Frontal cortex (tissue), 4 donors: ENCODE measurements around the gene FOXO3B. TPM values are rescaled to one million over a fixed set of nuclear protein-coding genes. Genes with fewer than 3 reads are reported as not detected.
"Not testable (repeated sequence)": the region's sequence is repeated elsewhere in the genome, so short reads cannot be mapped to it uniquely, and the experiment has no call there.

Source experiments
- DNase-seq, 2 donors: peaks; one replicate each; pipeline ENCODE4 v3.0.0; 2012; ENCODE audit warnings: low spot score in 2 of 2
- FAIRE-seq: peaks from 2 replicates; lab custom pipeline; 2012; peaks lifted over from hg19 to GRCh38; lab: Jason Lieb, UNC
- small RNA-seq: library from RNA; depleted of rRNA; stranded (forward); fragments of <200 nt; gene quantifications from one replicate; pipeline ENCODE3, GENCODE V24; 2014
- total RNA-seq: library from RNA; depleted of rRNA; stranded (reverse); fragments of >200 nt; gene quantifications from one replicate; pipeline ENCODE4 v1.2.3, GENCODE V29; 2014
- donor health status: control.
- donor health status: control.
- donor health status: control.

Gene FOXO3B
- total RNA-seq, 1 donor from 2014 or later: 9.4 TPM

DNA sequence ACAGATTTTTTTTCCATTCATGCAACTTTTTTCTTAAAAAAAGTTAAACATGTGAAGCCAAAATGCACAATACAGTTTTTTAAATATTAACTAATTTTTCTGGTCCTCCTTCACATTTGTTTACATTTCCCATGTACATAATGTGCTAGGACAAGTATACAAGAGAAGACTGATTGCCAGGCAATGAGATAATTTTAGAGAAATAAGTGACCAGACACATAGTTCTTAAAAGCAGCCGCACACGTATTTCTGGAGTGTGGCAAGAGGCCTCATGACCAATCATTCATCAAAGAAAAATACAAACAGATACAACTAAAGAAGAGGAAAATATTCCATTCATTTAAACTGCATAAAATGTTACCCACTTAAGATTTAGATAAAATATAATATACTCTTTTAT is 15.8 kb downstream of the FOXO3B start:
- FAIRE-seq, DNase-seq: not testable (repeated sequence)

DNA sequence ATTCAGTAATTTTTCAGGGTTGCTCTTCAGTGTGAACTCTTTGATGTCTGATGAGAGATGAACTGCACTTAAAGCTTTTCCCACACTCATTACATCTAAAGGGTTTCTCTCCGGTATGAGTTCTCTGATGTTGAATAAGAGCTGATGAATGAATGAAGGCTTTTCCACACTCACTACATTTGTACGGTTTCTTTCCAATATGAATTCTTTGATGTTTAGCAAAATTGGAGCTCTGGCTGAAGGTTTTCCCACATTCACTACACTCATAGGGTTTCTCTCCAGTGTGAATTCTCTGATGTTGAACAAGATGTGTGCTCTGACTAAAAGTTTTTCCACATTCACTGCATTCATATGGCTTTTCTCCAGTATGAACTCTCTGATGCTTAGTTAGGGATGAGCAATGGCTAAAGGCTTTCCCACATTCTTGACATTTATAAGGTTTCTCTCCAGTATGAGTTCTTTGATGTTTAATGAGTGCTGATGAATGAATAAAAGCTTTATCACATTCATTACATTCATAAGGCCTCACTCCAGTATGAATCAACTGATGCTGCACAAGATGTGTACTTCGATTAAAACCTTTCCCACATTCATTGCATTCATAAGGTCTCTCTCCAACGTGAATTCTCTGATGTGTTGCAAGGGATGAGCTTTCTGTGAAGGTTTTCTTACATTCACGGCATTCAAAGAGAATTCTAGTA is 20.0 kb downstream of the FOXO3B start:
- not testable (repeated sequence) for FAIRE-seq, DNase-seq

DNA sequence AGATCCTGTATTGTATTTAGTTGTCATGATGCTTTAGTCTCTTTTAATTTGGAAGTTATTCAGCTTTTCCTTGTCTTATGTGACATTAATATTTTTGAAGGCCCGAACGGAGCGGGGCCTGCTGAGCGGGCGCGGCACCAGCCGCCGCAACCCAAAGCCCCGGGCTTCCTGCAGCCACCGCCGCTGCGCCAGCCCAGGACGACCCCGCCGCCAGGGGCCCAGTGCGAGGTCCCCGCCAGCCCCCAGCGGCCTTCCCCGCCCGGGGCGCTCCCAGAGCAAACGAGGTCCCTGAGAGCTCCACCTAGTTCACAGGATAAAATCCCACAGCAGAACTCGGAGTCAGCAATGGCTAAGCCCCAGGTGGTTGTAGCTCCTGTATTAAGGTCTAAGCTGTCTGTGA is 32.0 kb downstream of the FOXO3B start:
- not testable (repeated sequence) for FAIRE-seq, DNase-seq

DNA sequence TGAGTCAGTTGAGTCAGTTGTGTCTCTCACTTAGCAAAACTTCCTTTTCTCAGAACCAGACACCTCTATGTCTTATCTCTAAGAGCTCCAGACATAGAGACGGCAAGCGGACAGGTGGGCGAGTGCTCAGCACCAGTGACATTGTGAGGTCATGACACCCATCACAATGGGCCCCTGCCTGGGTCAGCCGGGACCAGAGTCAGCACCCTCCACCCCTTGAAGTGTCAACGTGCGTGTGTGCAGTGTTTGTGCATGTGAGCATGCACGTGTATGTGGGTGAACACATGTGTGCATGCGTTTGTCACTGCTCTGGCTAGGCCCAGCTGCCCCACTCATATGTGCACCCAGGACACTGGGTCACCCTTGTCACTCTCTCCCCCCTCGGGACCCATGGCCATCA is 37.8 kb downstream of the FOXO3B start, which contains the start of gene TBC1D28:
TSS of gene TBC1D28 (minus strand) at position 101 of the 400 bp plus-strand sequence. CDS start 3,039 bp downstream, outside the sequence.
- DNase-seq, FAIRE-seq: not testable (repeated sequence)

DNA sequence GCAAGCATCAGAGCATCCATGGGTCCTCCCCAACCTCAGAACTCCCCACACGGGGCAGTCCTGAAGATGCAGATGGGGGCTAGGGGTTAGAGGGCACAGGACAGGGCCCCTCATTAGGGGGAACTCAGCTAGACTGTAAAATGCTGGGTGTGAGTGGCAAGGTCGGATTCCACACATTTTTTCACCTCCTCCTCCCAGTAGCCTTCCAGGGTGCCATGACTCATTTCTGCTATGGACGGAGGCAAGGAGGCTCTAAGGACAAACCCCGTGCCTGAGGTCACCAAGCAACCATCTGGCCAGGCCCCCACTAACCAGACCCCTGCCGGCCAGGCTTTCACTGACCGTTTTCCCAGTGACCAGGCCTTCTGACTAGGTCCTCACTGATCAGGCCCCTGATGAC is 39.0 kb downstream of the FOXO3B start:
- FAIRE-seq, DNase-seq: not testable (repeated sequence)

DNA sequence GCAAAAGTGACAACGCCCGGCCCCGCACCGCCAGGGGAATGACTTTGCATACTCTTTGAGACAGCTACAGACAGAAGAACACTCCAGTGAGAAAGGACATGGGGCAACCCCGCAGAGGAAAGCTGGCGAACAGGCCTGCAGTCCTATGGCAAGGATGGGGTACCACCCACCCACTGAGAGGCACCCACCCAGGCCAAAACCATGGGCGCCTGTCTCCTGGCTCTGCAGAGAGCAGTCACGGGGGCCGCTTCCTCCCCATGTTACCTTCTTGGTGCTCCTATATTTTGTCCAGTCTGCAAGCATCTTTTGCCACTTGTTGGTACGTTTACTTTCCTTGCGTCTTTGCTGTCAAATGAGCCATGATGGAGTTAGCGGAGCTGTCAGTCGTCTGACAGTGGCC is 43.8 kb downstream of the FOXO3B start:
- FAIRE-seq, DNase-seq: not testable (repeated sequence)

DNA sequence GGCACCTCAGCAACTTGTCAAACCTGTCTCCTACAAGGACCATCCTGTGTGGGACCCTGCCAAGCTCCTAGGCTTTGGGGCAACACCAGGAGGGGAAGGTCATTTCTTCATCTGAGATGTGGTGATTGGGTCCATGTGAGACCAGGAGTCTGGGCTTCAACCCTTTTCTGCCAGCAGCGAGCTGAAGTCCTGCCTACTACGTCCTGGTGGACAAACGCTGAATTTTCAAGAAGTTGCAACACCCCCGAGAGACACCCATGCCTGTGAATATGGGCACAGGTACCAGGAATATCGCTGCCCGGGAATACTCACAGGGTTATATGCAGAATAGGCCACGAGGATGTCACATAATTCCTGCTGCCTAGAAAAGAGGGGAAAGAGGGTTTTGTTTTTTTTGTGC is 45.9 kb downstream of the FOXO3B start:
- FAIRE-seq, DNase-seq: not testable (repeated sequence)

DNA sequence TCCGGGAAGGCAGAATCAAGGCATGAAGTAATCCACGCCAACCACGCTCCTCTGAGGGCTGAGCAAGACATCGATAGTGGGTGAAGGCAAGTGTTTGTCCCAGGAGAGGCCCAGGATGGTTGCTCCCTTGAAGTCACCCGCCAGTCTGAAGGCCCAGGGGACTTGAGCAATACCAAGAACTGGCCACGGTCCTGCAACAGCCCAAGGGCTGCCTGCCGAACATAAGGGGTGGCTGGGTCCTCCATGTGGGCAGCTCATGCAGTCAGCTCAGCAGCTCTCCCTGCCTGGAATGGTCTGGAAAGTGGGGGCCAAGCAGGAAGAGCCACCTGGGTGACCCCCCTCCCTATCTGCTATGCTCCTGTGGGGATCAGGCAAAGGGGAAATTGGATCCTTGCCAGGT is 46.3 kb downstream of the FOXO3B start:
- not testable (repeated sequence) for DNase-seq, FAIRE-seq

DNA sequence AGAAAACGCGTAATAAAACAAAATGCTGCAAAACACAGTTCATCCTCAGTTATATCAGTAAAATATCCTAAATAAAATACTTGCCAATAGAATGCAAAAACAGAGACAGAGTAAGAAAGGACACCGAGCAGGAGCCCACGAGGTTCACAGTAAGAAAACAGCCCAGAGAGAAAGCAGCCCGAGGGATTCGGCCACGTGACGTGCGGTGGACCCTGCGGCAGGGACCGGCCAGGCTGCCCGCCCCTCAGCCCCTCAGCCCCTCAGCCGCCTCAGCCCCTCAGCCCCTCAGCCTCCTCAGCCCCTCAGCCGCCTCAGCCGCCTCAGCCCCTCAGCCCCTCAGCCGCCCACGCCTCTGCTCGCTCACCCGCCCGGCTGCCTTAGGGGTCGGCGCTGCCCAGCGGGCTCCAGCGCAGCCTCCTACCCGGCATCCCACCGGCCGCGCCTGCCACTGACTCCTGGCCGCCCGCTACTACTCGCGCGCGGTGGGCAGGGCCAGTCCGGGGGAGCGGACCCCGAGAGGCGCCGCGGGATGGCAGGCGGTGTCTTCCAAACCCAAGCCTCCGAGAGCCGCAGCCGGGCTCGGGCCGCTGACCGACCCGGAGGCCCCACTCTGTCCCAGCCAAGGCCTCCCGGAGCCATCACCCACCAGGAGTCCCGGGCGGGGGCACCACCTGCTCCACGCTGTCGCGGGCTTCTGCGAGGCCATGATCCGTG is 47.4 kb downstream of the FOXO3B start:
- DNase-seq, FAIRE-seq: not testable (repeated sequence)

Small RNAs within 50 kb of the gene (small RNA-seq; reads per million reads assigned to genes)
- gene AC026271.2 (not detected), gene AC026271.4 (not detected)

Other genes starting within 250 kb of the FOXO3B start
- not detected for gene LGALS9C, start 205.5 kb downstream of the FOXO3B start, total RNA-seq
- gene TBC1D28, start 37.9 kb downstream of the FOXO3B start, total RNA-seq: under 0.01 TPM
- gene FBXW10, start 61.7 kb upstream of the FOXO3B start, total RNA-seq: 0.82 TPM
- 39.9 TPM for gene TVP23B, start 98.9 kb upstream of the FOXO3B start, total RNA-seq
- 164 TPM for gene PRPSAP2, start 175.8 kb upstream of the FOXO3B start, total RNA-seq